HepG2 (cell line): Measurements from ENCODE around the gene TMEM134. TPM values are rescaled to one million over a fixed set of nuclear protein-coding genes. Genes with fewer than 3 reads are reported as not detected.

Experiments used
- BRF2 ChIP-seq: sonication (generic); formaldehyde crosslinking; IDR thresholded peaks from 2 replicates; pipeline ENCODE4 v1.8.1; 2022; ENCODE audit warnings: mild to moderate bottlenecking, missing genetic modification reagents
- FUBP1 ChIP-seq: sonication (generic); formaldehyde crosslinking; IDR thresholded peaks from 2 replicates; pipeline ENCODE4 v1.5.1; 2020; ENCODE audit warnings: missing genetic modification reagents, mild to moderate bottlenecking, borderline replicate concordance
- IKZF4 ChIP-seq: sonication (generic); formaldehyde crosslinking; IDR thresholded peaks from 2 replicates; pipeline ENCODE4 v1.5.1; 2020; ENCODE audit warnings: borderline replicate concordance, mild to moderate bottlenecking, low read depth, missing genetic modification reagents; ENCODE audit errors: not compliant biosample characterization
- MAX ChIP-seq: IDR thresholded peaks from 2 replicates; pipeline ENCODE4 v1.6.1; 2012; ENCODE audit warnings: inconsistent platforms
- MIER3 ChIP-seq: IDR thresholded peaks from 2 replicates; pipeline ENCODE4 v1.6.1; 2016; ENCODE audit warnings: missing compliant biosample characterization, borderline replicate concordance
- MXD1 ChIP-seq: sonication (generic); formaldehyde crosslinking; IDR thresholded peaks from 2 replicates; pipeline ENCODE4 v1.4.0; 2020; ENCODE audit warnings: mild to moderate bottlenecking, missing genetic modification reagents
- REL ChIP-seq: sonication (generic); formaldehyde crosslinking; conservative IDR thresholded peaks from 2 replicates; pipeline ENCODE4 v1.8.0; 2022; ENCODE audit warnings: mild to moderate bottlenecking, missing genetic modification reagents, moderate library complexity
- THYN1 ChIP-seq: sonication (generic); formaldehyde crosslinking; IDR thresholded peaks from 2 replicates; pipeline ENCODE4 v1.8.1; 2023; ENCODE audit warnings: low read depth, mild to moderate bottlenecking, moderate library complexity, missing genetic modification reagents, borderline replicate concordance
- ZBTB1 ChIP-seq: sonication (generic); formaldehyde crosslinking; IDR thresholded peaks from 2 replicates; pipeline ENCODE4 v1.4.0; 2020; ENCODE audit warnings: missing genetic modification reagents, borderline replicate concordance
- ZBTB14 ChIP-seq: sonication (generic); formaldehyde crosslinking; IDR thresholded peaks from 2 replicates; pipeline ENCODE4 v1.4.0; 2020; ENCODE audit warnings: missing genetic modification reagents
- ZFP36L1 ChIP-seq: sonication (generic); formaldehyde crosslinking; IDR thresholded peaks from 2 replicates; pipeline ENCODE4 v1.8.0; 2022; ENCODE audit warnings: mild to moderate bottlenecking, missing genetic modification reagents, moderate library complexity
- ZMYM3 ChIP-seq: sonication (generic); formaldehyde crosslinking; IDR thresholded peaks from 2 replicates; pipeline ENCODE4 v1.5.1; 2020; ENCODE audit warnings: mild to moderate bottlenecking, missing genetic modification reagents
- ZNF564 ChIP-seq: sonication (generic); formaldehyde crosslinking; IDR thresholded peaks from 2 replicates; pipeline ENCODE4 v1.8.1; 2023; ENCODE audit warnings: mild to moderate bottlenecking, missing genetic modification reagents
- ZNF569 ChIP-seq: sonication (generic); formaldehyde crosslinking; IDR thresholded peaks from 2 replicates; pipeline ENCODE4 v1.5.0; 2020; ENCODE audit warnings: mild to moderate bottlenecking, missing genetic modification reagents, moderate library complexity, borderline replicate concordance
- ZNF597 ChIP-seq: sonication (generic); formaldehyde crosslinking; IDR thresholded peaks from 2 replicates; pipeline ENCODE4 v1.5.0; 2020; ENCODE audit warnings: missing genetic modification reagents
- ZNF710 ChIP-seq: sonication (generic); formaldehyde crosslinking; IDR thresholded peaks from 2 replicates; pipeline ENCODE4 v1.5.0; 2020; ENCODE audit warnings: mild to moderate bottlenecking, missing genetic modification reagents, borderline replicate concordance
- ZNF761 ChIP-seq: sonication (generic); formaldehyde crosslinking; conservative IDR thresholded peaks from 2 replicates; pipeline ENCODE4 v1.4.0; 2020; ENCODE audit warnings: mild to moderate bottlenecking, missing genetic modification reagents
- ZSCAN30 ChIP-seq: sonication (generic); formaldehyde crosslinking; IDR thresholded peaks from 2 replicates; pipeline ENCODE4 v1.5.0; 2020; ENCODE audit warnings: mild to moderate bottlenecking, missing genetic modification reagents
- polyA plus RNA-seq, 8 experiments: library from polyadenylated mRNA; depleted of rRNA in 3 of 8; stranded (reverse) in 7 of 8; unstranded in 1 of 8; fragments of >200 nt; fragmentation: Illumina TruSeq in 4 of 8; extraction: Trizol in 4 of 8; gene quantifications; 2 replicates each; pipeline versions ENCODE4 v1.2.1 to v1.2.3, GENCODE V29; 2011 to 2016; ENCODE audit warnings: low read depth in 4 of 8, missing spikeins in 1 of 8, mixed read lengths in 1 of 8; ENCODE audit not compliant: insufficient read depth in 1 of 8
- total RNA-seq, 5 experiments: library from RNA; depleted of rRNA; stranded (reverse); fragments of >200 nt; fragmentation: Illumina TruSeq; extraction: Trizol; gene quantifications; 2 replicates each; pipeline ENCODE4 v1.2.3, GENCODE V29; 2016; ENCODE audit warnings: low read depth in 1 of 5

TMEM134 gene
- total and polyA plus RNA-seq, 2 of the 13 experiments (the other 11 are each of a cell fraction or from before 2014, with no cell fraction given): 6.9 to 26.9 TPM

GRCh38 chr11:67507864-67508485, 38.9 kb upstream of the TMEM134 start, which contains the start of gene CDK2AP2 (continued):
- TF ChIP-seq ZNF710 (CRISPR knock-in tag) (no peak; the same call in 1 of the 2 replicates), MAX (peak; percentile 43; the same call in 1 of the 2 replicates), ZBTB1 (CRISPR knock-in tag) (no peak), MXD1 (CRISPR knock-in tag) (0 out of 2 replicates have a peak, but pooled peaks have one; percentile 11), ZNF564 (CRISPR knock-in tag) (no peak; the same call in 1 of the 2 replicates), IKZF4 (CRISPR knock-in tag) (no peak), REL (CRISPR knock-in tag) (0 out of 2 replicates have a peak, but pooled peaks have one; percentile 55), ZNF597 (no peak), ZNF569 (no peak), ZNF761 (CRISPR knock-in tag) (no peak), BRF2 (CRISPR knock-in tag) (no peak), ZBTB14 (CRISPR knock-in tag) (no peak), THYN1 (CRISPR knock-in tag) (no peak), MIER3 (CRISPR knock-in tag) (no peak), FUBP1 (no peak), ZMYM3 (CRISPR knock-in tag) (peak; percentile 100), ZSCAN30 (CRISPR knock-in tag) (no peak), ZFP36L1 (CRISPR knock-in tag) (no peak)
